Esophagus (tissue), 2 donors: ENCODE measurements around the gene PSMD8. TPM values are rescaled to one million over a fixed set of nuclear protein-coding genes. Genes with fewer than 3 reads are reported as not detected.
A peak's percentile ranks its signal among the peaks of the same experiment; 100 is the strongest.

Source experiments
- H3K27ac ChIP-seq, 2 donors: one replicate each; pipeline ENCODE4 v1.5.1; 2013; ENCODE audit warnings: low read depth in 2 of 2, mild to moderate bottlenecking in 2 of 2, inconsistent platforms in 1 of 2, low read length in 1 of 2, moderate library complexity in 1 of 2
- H3K27me3 ChIP-seq, 2 donors: one replicate each; pipeline ENCODE4 v1.6.1; 2013; ENCODE audit warnings: low read length in 2 of 2, control low read depth in 1 of 2, mild to moderate bottlenecking in 1 of 2; ENCODE audit not compliant: insufficient read depth in 2 of 2, control insufficient read depth in 1 of 2
- H3K36me3 ChIP-seq, 2 donors: one replicate each; pipeline ENCODE4 v1.6.1; 2013; ENCODE audit warnings: low read length in 1 of 2; ENCODE audit not compliant: control insufficient read depth in 2 of 2, insufficient read depth in 2 of 2
- H3K4me1 ChIP-seq, 2 donors: one replicate each; pipeline ENCODE4 v1.6.1; 2013; ENCODE audit warnings: low read length in 1 of 2; ENCODE audit not compliant: control insufficient read depth in 2 of 2, insufficient read depth in 2 of 2
- H3K4me3 ChIP-seq, 2 donors: one replicate each; pipeline ENCODE4 v1.5.1; 2013; ENCODE audit warnings: low read length in 2 of 2, mild to moderate bottlenecking in 2 of 2, low read depth in 1 of 2, moderate library complexity in 1 of 2
- H3K9me3 ChIP-seq, 2 donors: one replicate each; pipeline ENCODE4 v1.6.1; 2013; ENCODE audit warnings: mild to moderate bottlenecking in 2 of 2, low read depth in 1 of 2, low read length in 1 of 2, moderate library complexity in 1 of 2; ENCODE audit not compliant: control insufficient read depth in 2 of 2, insufficient read depth in 1 of 2
- WGBS, 2 donors: extraction: QIAGEN DNeasy Blood & Tissue Kit; methylation state at CpG; one replicate each; pipeline ENCODE4 v1.1.7; 2013; 5-methylcytosine and 5-hydroxymethylcytosine counted together
- polyA plus RNA-seq, 2 donors: library from polyadenylated mRNA; stranded (reverse); fragments of 200-250 nt; gene quantifications; one replicate each; pipeline ENCODE4 v1.2.3, GENCODE V29; 2013
- donor health status: healthy with polysubstance abuse.
- donor health status: Bipolar disorder and iron deficiency.

The PSMD8 gene
- polyA plus RNA-seq, 2 donors, result 46.7 to 162 TPM

GRCh38 chr19:38412961-38413360 lies 38.6 kb downstream of the PSMD8 start:
- Histone ChIP-seq H3K27me3 (no peaks in the 10 kb centered on the region), H3K4me3 (no peak overlapping the region), H3K9me3 (no peaks in the 10 kb centered on the region), H3K36me3 (no peaks in the 10 kb centered on the region), H3K4me1 (peaks cover 0 to under 1% of the 10 kb centered on the region in 2 donors), H3K27ac (no peak overlapping the region)
- WGBS, 2 donors, result 69 to 76% methylated on average over 11 of the region's 11 CpGs

GRCh38 chr19:38413416-38413815 lies 39.0 kb downstream of the PSMD8 start:
- Histone ChIP-seq H3K4me3 (no peak overlapping the region), H3K36me3 (no peaks in the 10 kb centered on the region), H3K4me1 (peaks cover 0 to 5% of the 10 kb centered on the region in 2 donors), H3K9me3 (no peaks in the 10 kb centered on the region), H3K27me3 (no peaks in the 10 kb centered on the region), H3K27ac (no peak overlapping the region)
- WGBS, 2 donors, result 89 to 90% methylated on average over 6 of the region's 6 CpGs

- no peaks in the 10 kb centered on the region for H3K9me3 ChIP-seq
- H3K4me3 ChIP-seq, result no peak overlapping the region
- no peaks in the 10 kb centered on the region for H3K36me3 ChIP-seq
- no peak overlapping the region for H3K27ac ChIP-seq
- peaks cover 0 to 3% of the 10 kb centered on the region in 2 donors for H3K27me3 ChIP-seq
- 68 to 72% methylated on average over 8 of the region's 8 CpGs for WGBS, 2 donors
- peaks cover 0 to 7% of the 10 kb centered on the region in 2 donors for H3K4me1 ChIP-seq
These were observed 42.8 kb downstream of the PSMD8 start for GRCh38 chr19:38417146-38417543.

GRCh38 chr19:38417544-38418506 lies 43.5 kb downstream of the PSMD8 start:
- WGBS, 2 donors, result 6 to 7% methylated on average over 45 to 49 of the region's 49 CpGs
- no peaks in the 10 kb centered on the region for H3K9me3 ChIP-seq
- H3K4me3 ChIP-seq, result peak overlapping the region in 1 of 2 donors; percentile 20
- no peaks in the 10 kb centered on the region for H3K36me3 ChIP-seq
- no peak overlapping the region for H3K27ac ChIP-seq
- peaks cover 0 to 7% of the 10 kb centered on the region in 2 donors for H3K4me1 ChIP-seq
- peaks cover 0 to 3% of the 10 kb centered on the region in 2 donors for H3K27me3 ChIP-seq

GRCh38 chr19:38420935-38421334 lies 46.6 kb downstream of the PSMD8 start:
- 82 to 85% methylated on average over 9 of the region's 9 CpGs for WGBS, 2 donors
- Histone ChIP-seq H3K9me3 (no peaks in the 10 kb centered on the region), H3K27ac (no peak overlapping the region), H3K27me3 (peaks cover 0 to 3% of the 10 kb centered on the region in 2 donors), H3K4me1 (peaks cover 0 to 7% of the 10 kb centered on the region in 2 donors), H3K36me3 (no peaks in the 10 kb centered on the region), H3K4me3 (no peak overlapping the region)

GRCh38 chr19:38421856-38422255 lies 47.5 kb downstream of the PSMD8 start:
- WGBS, 2 donors, result 77 to 79% methylated on average over 14 of the region's 14 CpGs
- Histone ChIP-seq H3K27ac (no peak overlapping the region), H3K4me3 (no peak overlapping the region), H3K27me3 (peaks cover 0 to 3% of the 10 kb centered on the region in 2 donors), H3K4me1 (peaks cover 0 to 7% of the 10 kb centered on the region in 2 donors), H3K9me3 (no peaks in the 10 kb centered on the region), H3K36me3 (no peaks in the 10 kb centered on the region)

- H3K36me3 ChIP-seq, result no peaks in the 10 kb centered on the region
- peaks cover 0 to 7% of the 10 kb centered on the region in 2 donors for H3K4me1 ChIP-seq
- WGBS, 2 donors, result 76 to 84% methylated on average over 7 of the region's 7 CpGs
- H3K4me3 ChIP-seq, result no peak overlapping the region
- H3K27ac ChIP-seq, result no peak overlapping the region
- H3K9me3 ChIP-seq, result no peaks in the 10 kb centered on the region
- peaks cover 0 to 3% of the 10 kb centered on the region in 2 donors for H3K27me3 ChIP-seq
These were observed 48.1 kb downstream of the PSMD8 start for GRCh38 chr19:38422438-38422837.

GRCh38 chr19:38424272-38424671 lies 49.9 kb downstream of the PSMD8 start:
- no peaks in the 10 kb centered on the region for H3K9me3 ChIP-seq
- H3K4me1 ChIP-seq, result no peaks in the 10 kb centered on the region
- H3K4me3 ChIP-seq, result no peak overlapping the region
- WGBS, 2 donors, result 80 to 87% methylated on average over 4 to 5 of the region's 5 CpGs
- H3K27me3 ChIP-seq, result peaks cover 0 to 3% of the 10 kb centered on the region in 2 donors
- H3K27ac ChIP-seq, result no peak overlapping the region
- no peaks in the 10 kb centered on the region for H3K36me3 ChIP-seq

GRCh38 chr19:38425222-38425809 lies 50.9 kb downstream of the PSMD8 start:
- Histone ChIP-seq H3K4me1 (no peaks in the 10 kb centered on the region), H3K4me3 (no peak overlapping the region), H3K27me3 (no peaks in the 10 kb centered on the region), H3K9me3 (no peaks in the 10 kb centered on the region), H3K36me3 (no peaks in the 10 kb centered on the region), H3K27ac (no peak overlapping the region)
- WGBS, 2 donors, result 75% methylated on average over 6 to 7 of the region's 7 CpGs
